Stimulated activated CD8-positive, alpha-beta memory T cell treated with anti-CD3 and anti-CD28 coated beads, Interleukin-7, amount 100 ng/mL, for 24 hours (primary cell): ENCODE measurements around the gene PIH1D2.
"Not testable (repeated sequence)": the region's sequence is repeated elsewhere in the genome, so short reads cannot be mapped to it uniquely, and the experiment has no call there.

ENCODE experiments used
- DNase-seq: peaks from one replicate; pipeline ENCODE4 v3.0.0-alpha.2; 2020; ENCODE audit warnings: low read depth

The PIH1D2 gene

GRCh38 chr11:112051768-112052167, 22.0 kb downstream of the PIH1D2 start:
- no peak for DNase-seq

GRCh38 chr11:112050721-112051120, 23.1 kb downstream of the PIH1D2 start:
- DNase-seq = no peak

- DNase-seq = no peak
Measured at GRCh38 chr11:112049777-112050176, 24.0 kb downstream of the PIH1D2 start.

- not testable (repeated sequence) for DNase-seq
Measured at GRCh38 chr11:112048256-112048655, 25.6 kb downstream of the PIH1D2 start.

- DNase-seq = not testable (repeated sequence)
Measured at GRCh38 chr11:112046647-112047046, 27.2 kb downstream of the PIH1D2 start.

- no peak for DNase-seq
Measured at GRCh38 chr11:112044961-112045360, 28.9 kb downstream of the PIH1D2 start.

GRCh38 chr11:112042961-112043304, 30.9 kb downstream of the PIH1D2 start:
- no peak for DNase-seq

GRCh38 chr11:112042161-112042960, 31.5 kb downstream of the PIH1D2 start:
- DNase-seq = no peak

GRCh38 chr11:112037527-112037926, 36.3 kb downstream of the PIH1D2 start:
- DNase-seq = no peak

- DNase-seq = no peak
Measured at GRCh38 chr11:112033902-112034301, 39.9 kb downstream of the PIH1D2 start.

GRCh38 chr11:112029460-112029859, 44.4 kb downstream of the PIH1D2 start:
- no peak for DNase-seq

GRCh38 chr11:112026784-112027410, 46.9 kb downstream of the PIH1D2 start:
- DNase-seq = not testable (repeated sequence)

- DNase-seq = no peak
Measured at GRCh38 chr11:112025707-112026106, 48.1 kb downstream of the PIH1D2 start.

GRCh38 chr11:112024773-112025678, 48.8 kb downstream of the PIH1D2 start, which contains the start of gene DLAT:
Gene DLAT, plus strand, starts transcription at chr11:112025408. Its CDS starts 65 bp downstream, at chr11:112025473.
- peak; percentile 67 for DNase-seq

- DNase-seq = no peak
Measured at GRCh38 chr11:112024178-112024772, 49.5 kb downstream of the PIH1D2 start.

GRCh38 chr11:112023104-112023503, 50.7 kb downstream of the PIH1D2 start:
- no peak for DNase-seq

GRCh38 chr11:112019066-112019465, 54.8 kb downstream of the PIH1D2 start:
- DNase-seq = no peak
